Stimulated activated CD8-positive, alpha-beta memory T cell treated with anti-CD3 and anti-CD28 coated beads, Interleukin-2, amount 100 ng/mL, for 48 hours (primary cell): ENCODE results near the gene CASTOR1.

Experiments used
- DNase-seq, 2 donors: peaks; one replicate each; pipeline ENCODE4 v3.0.0-alpha.2; 2020; ENCODE audit warnings: low read depth in 2 of 2

Gene CASTOR1

GRCh38 chr22:30245181-30245984, 43.9 kb downstream of the CASTOR1 start:
- DNase-seq, result no peak

- no peak for DNase-seq
Observed at GRCh38 chr22:30244641-30245040, 44.7 kb downstream of the CASTOR1 start.

- DNase-seq, result no peak
Observed at GRCh38 chr22:30244066-30244465, 45.2 kb downstream of the CASTOR1 start.

- DNase-seq, result no peak
Observed at GRCh38 chr22:30243661-30244060, 45.6 kb downstream of the CASTOR1 start.

- no peak for DNase-seq
Observed at GRCh38 chr22:30241576-30242371, 47.5 kb downstream of the CASTOR1 start.

GRCh38 chr22:30240541-30241417, 48.5 kb downstream of the CASTOR1 start:
- no peak for DNase-seq

- DNase-seq, result no peak
Observed at GRCh38 chr22:30239488-30240405, 49.6 kb downstream of the CASTOR1 start.

GRCh38 chr22:30238661-30239487, 50.4 kb downstream of the CASTOR1 start:
- DNase-seq, result no peak

- DNase-seq, result no peak
Observed at GRCh38 chr22:30238136-30238535, 51.2 kb downstream of the CASTOR1 start.

- DNase-seq, result no peak
Observed at GRCh38 chr22:30236875-30237274, 52.4 kb downstream of the CASTOR1 start.

GRCh38 chr22:30235687-30236170, 53.6 kb downstream of the CASTOR1 start:
- DNase-seq, result no peak
